Stomach (tissue), 9 donors: ENCODE data around the gene PPFIA1. TPM values are rescaled to one million over a fixed set of nuclear protein-coding genes. Genes with fewer than 3 reads are reported as not detected.

ENCODE experiments used
- DNase-seq, 2 donors: peaks; one replicate each; pipeline versions ENCODE4 v3.0.0 to v3.0.0-alpha.2; 2013 to 2019
- H3K27ac ChIP-seq, 5 donors: fragments of 200-600 bp in 4 of 5; sonication (generic) in 4 of 5; one replicate each; pipeline ENCODE4 v1.5.1; 2013 to 2019; ENCODE audit warnings: mild to moderate bottlenecking in 1 of 5, moderate library complexity in 1 of 5
- H3K27me3 ChIP-seq, 3 donors: fragments of 200-600 bp; sonication (generic); one replicate each; pipeline ENCODE4 v1.5.1; 2017 to 2019; ENCODE audit warnings: mixed run types in 1 of 3
- H3K36me3 ChIP-seq, 4 donors: fragments of 200-600 bp; sonication (generic); 1 replicate in 3 of 4; 2 replicates in 1 of 4; pipeline ENCODE4 v1.5.1; 2016 to 2019
- H3K4me1 ChIP-seq, 4 donors: fragments of 200-600 bp; sonication (generic); one replicate each; pipeline ENCODE4 v1.5.1; 2016 to 2019
- H3K4me3 ChIP-seq, 4 donors: fragments of 200-600 bp; sonication (generic) in 3 of 4; one replicate each; pipeline ENCODE4 v1.5.1; 2016 to 2019; ENCODE audit warnings: mild to moderate bottlenecking in 1 of 4
- H3K9me3 ChIP-seq, 4 donors: fragments of 200-600 bp; sonication (generic); one replicate each; pipeline ENCODE4 v1.5.1; 2016 to 2019
- CTCF ChIP-seq, 7 experiments: fragments of 450-650 bp in 4 of 7; fragments of 200-600 bp in 3 of 7; sonication (generic) in 3 of 7; IDR thresholded peaks; one replicate each; pipeline ENCODE4 v1.5.1; 2016 to 2019; ENCODE audit warnings: antibody characterized with exemption in 7 of 7, control low read depth in 2 of 7, mild to moderate bottlenecking in 1 of 7
- EP300 ChIP-seq: sonication (generic); formaldehyde crosslinking; IDR thresholded peaks from one replicate; pipeline ENCODE4 v1.6.1; 2017; ENCODE audit warnings: antibody characterized with exemption
- POLR2A ChIP-seq, 4 donors: fragments of 450-650 bp; IDR thresholded peaks; one replicate each; pipeline ENCODE4 v1.6.1; 2016; ENCODE audit warnings: antibody characterized with exemption in 4 of 4, control low read depth in 2 of 4, mild to moderate bottlenecking in 1 of 4, moderate library complexity in 1 of 4
- POLR2AphosphoS5 ChIP-seq, 3 donors: sonication (generic); formaldehyde crosslinking; IDR thresholded peaks; one replicate each; pipeline ENCODE4 v1.6.1; 2016; ENCODE audit warnings: antibody characterized with exemption in 3 of 3
- WGBS, 5 donors: extraction: QIAGEN DNeasy Blood & Tissue Kit in 3 of 5; methylation state at CpG; one replicate each; pipeline versions ENCODE4 v1.1.5 to v1.1.7; 2013 to 2018; 5-methylcytosine and 5-hydroxymethylcytosine counted together
- intact Hi-C: fragments of 100-400 bp; cut with DNase I; formaldehyde crosslinking; loops from one replicate; pipeline ENCODE4 v1.15.1; 2023; ENCODE audit warnings: low total_unique reads
- polyA plus RNA-seq, 3 donors: library from polyadenylated mRNA; stranded (reverse); fragments of 200-250 nt; gene quantifications; one replicate each; pipeline ENCODE4 v1.2.3, GENCODE V29; 2013
- total RNA-seq, 5 donors: library from RNA; depleted of rRNA; stranded (reverse); fragments of >200 nt; gene quantifications; one replicate each; pipeline versions ENCODE4 v1.1.0 to v1.2.3, GENCODE V29; 2014 to 2016
- donor health status: healthy with polysubstance abuse.
- donor health status: Bipolar disorder and iron deficiency.
- donor health status: healthy.

The PPFIA1 gene
- total and polyA plus RNA-seq, 8 donors, result 10.8 to 108 (median 35.5) TPM

GRCh38 chr11:70413151-70413550 is 142.7 kb downstream of the PPFIA1 start:
- Histone ChIP-seq H3K27me3 (peaks cover 0 to 5% (median 0%) of the 10 kb centered on the region in 3 donors), H3K4me3 (no peak overlapping the region), H3K27ac (no peak overlapping the region), H3K36me3 (peaks cover 87 to 100% (median 100%) of the 10 kb centered on the region in 4 donors), H3K4me1 (no peaks in the 10 kb centered on the region), H3K9me3 (no peaks in the 10 kb centered on the region)
- TF ChIP-seq EP300 (no peak), CTCF (IDR thresholded peaks at IDR 0.05) (no peak), POLR2AphosphoS5 (IDR thresholded peaks at IDR 0.05) (no peak), POLR2A (IDR thresholded peaks at IDR 0.05) (no peak)
- WGBS, 5 donors, result 87 to 97% (median 90%) methylated on average over 8 to 10 of the region's 10 CpGs
- intact Hi-C loops, result no loop called here
- DNase-seq, result no peak

- Histone ChIP-seq H3K4me3 (no peak overlapping the region), H3K9me3 (no peaks in the 10 kb centered on the region), H3K27me3 (peaks cover 0 to 2% (median 0%) of the 10 kb centered on the region in 3 donors), H3K27ac (no peak overlapping the region), H3K36me3 (peaks cover 92 to 100% (median 100%) of the 10 kb centered on the region in 4 donors), H3K4me1 (no peaks in the 10 kb centered on the region)
- no peak for TF ChIP-seq POLR2AphosphoS5 (IDR thresholded peaks at IDR 0.05)
- no peak for TF ChIP-seq EP300
- no peak for TF ChIP-seq CTCF (IDR thresholded peaks at IDR 0.05)
- no peak for TF ChIP-seq POLR2A (IDR thresholded peaks at IDR 0.05)
- no peak for DNase-seq
- WGBS, 5 donors, result 93 to 96% (median 95%) methylated on average over 12 to 28 of the region's 28 CpGs
- intact Hi-C loops, result no loop called here
Observed at GRCh38 chr11:70414341-70415100, 144.0 kb downstream of the PPFIA1 start.

GRCh38 chr11:70415191-70415590 is 144.7 kb downstream of the PPFIA1 start:
- TF ChIP-seq EP300 (no peak), POLR2A (IDR thresholded peaks at IDR 0.05) (no peak), CTCF (IDR thresholded peaks at IDR 0.05) (no peak), POLR2AphosphoS5 (IDR thresholded peaks at IDR 0.05) (no peak)
- no peaks in the 10 kb centered on the region for H3K27me3 ChIP-seq
- no peak overlapping the region for H3K4me3 ChIP-seq
- 80 to 86% (median 81%) methylated on average over 10 of the region's 10 CpGs for WGBS, 5 donors
- peaks cover 93 to 100% (median 100%) of the 10 kb centered on the region in 4 donors for H3K36me3 ChIP-seq
- DNase-seq, result no peak
- H3K4me1 ChIP-seq, result no peaks in the 10 kb centered on the region
- no peaks in the 10 kb centered on the region for H3K9me3 ChIP-seq
- intact Hi-C loops, result no loop called here
- no peak overlapping the region for H3K27ac ChIP-seq

GRCh38 chr11:70415642-70416395 is 145.3 kb downstream of the PPFIA1 start:
- H3K27me3 ChIP-seq, result no peaks in the 10 kb centered on the region
- no peaks in the 10 kb centered on the region for H3K4me1 ChIP-seq
- 79 to 90% (median 83%) methylated on average over 25 of the region's 25 CpGs for whole genome bisulfite sequencing, 5 donors
- no peak for DNase-seq
- peaks cover 92 to 100% (median 100%) of the 10 kb centered on the region in 4 donors for H3K36me3 ChIP-seq
- H3K27ac ChIP-seq, result no peak overlapping the region
- no peak for TF ChIP-seq EP300
- TF ChIP-seq CTCF (IDR thresholded peaks at IDR 0.05), result no peak
- TF ChIP-seq POLR2A (IDR thresholded peaks at IDR 0.05), result no peak
- no peak for TF ChIP-seq POLR2AphosphoS5 (IDR thresholded peaks at IDR 0.05)
- no peaks in the 10 kb centered on the region for H3K9me3 ChIP-seq
- no peak overlapping the region for H3K4me3 ChIP-seq
- intact Hi-C loops, result no loop called here
